HG02970 (cell line): ENCODE data around the gene UBTD1.

Source experiments
- ATAC-seq: cut with Tn5 transposase; IDR thresholded peaks from one replicate; pipeline ENCODE4 v1.9.1; 2021; ENCODE audit warnings: mild to moderate bottlenecking, moderate library complexity, moderate number of reproducible peaks; ENCODE audit not compliant: unreplicated experiment, low FRiP score

The UBTD1 gene

GRCh38 chr10:97578171-97578844, 79.6 kb downstream of the UBTD1 start:
- no peak for ATAC-seq

- ATAC-seq, result no peak
Observed at GRCh38 chr10:97580421-97581367, 82.0 kb downstream of the UBTD1 start.

GRCh38 chr10:97582169-97582568, 83.4 kb downstream of the UBTD1 start:
- ATAC-seq, result no peak

GRCh38 chr10:97583476-97583875, 84.8 kb downstream of the UBTD1 start:
- no peak for ATAC-seq

GRCh38 chr10:97584060-97584797, 85.5 kb downstream of the UBTD1 start, which contains the start of gene HOGA1:
HOGA1 (plus strand) TSS chr10:97584389; CDS start chr10:97584704, 315 bp downstream.
- ATAC-seq, result no peak

GRCh38 chr10:97584798-97585438, 86.2 kb downstream of the UBTD1 start:
- no peak for ATAC-seq

- ATAC-seq, result no peak
Observed at GRCh38 chr10:97585439-97585811, 86.7 kb downstream of the UBTD1 start.

GRCh38 chr10:97587183-97587582, 88.5 kb downstream of the UBTD1 start:
- no peak for ATAC-seq

- no peak for ATAC-seq
Observed at GRCh38 chr10:97589479-97589878, 90.8 kb downstream of the UBTD1 start, which contains the start of gene C10orf62. C10orf62 (plus strand) TSS chr10:97589721; CDS start chr10:97589898, 177 bp downstream.

- ATAC-seq, result no peak
Observed at GRCh38 chr10:97590082-97590747, 91.5 kb downstream of the UBTD1 start.

GRCh38 chr10:97590748-97591495, 92.2 kb downstream of the UBTD1 start:
- ATAC-seq, result no peak

- no peak for ATAC-seq
Observed at GRCh38 chr10:97593421-97593820, 94.7 kb downstream of the UBTD1 start.

- no peak for ATAC-seq
Observed at GRCh38 chr10:97596101-97597082, 97.7 kb downstream of the UBTD1 start.

GRCh38 chr10:97597778-97598177, 99.1 kb downstream of the UBTD1 start:
- ATAC-seq, result no peak

- ATAC-seq, result no peak
Observed at GRCh38 chr10:97598407-97599271, 99.9 kb downstream of the UBTD1 start.

- no peak for ATAC-seq
Observed at GRCh38 chr10:97599272-97599619, 100.5 kb downstream of the UBTD1 start.

- no peak for ATAC-seq
Observed at GRCh38 chr10:97600616-97601015, 101.9 kb downstream of the UBTD1 start.
